Ovary (tissue), 9 donors: ENCODE results near the gene NHLH1. TPM values are rescaled to one million over a fixed set of nuclear protein-coding genes. Genes with fewer than 3 reads are reported as not detected.

ENCODE experiments used
- DNase-seq, 5 donors: peaks; one replicate each; pipeline ENCODE4 v3.0.0-alpha.2; 2019 to 2020
- H3K27ac ChIP-seq, 2 donors: fragments of 200-600 bp; one replicate each; pipeline versions ENCODE4 v1.5.1 to v1.8.0; 2019 to 2022
- H3K27me3 ChIP-seq: fragments of 200-600 bp; one replicate; pipeline ENCODE4 v1.8.0; 2022
- H3K36me3 ChIP-seq: fragments of 200-600 bp; sonication (generic); one replicate; pipeline ENCODE4 v1.5.1; 2019
- H3K4me1 ChIP-seq: one replicate; pipeline ENCODE4 v1.8.1; 2013; ENCODE audit warnings: mild to moderate bottlenecking, moderate library complexity; ENCODE audit not compliant: insufficient read depth
- H3K4me3 ChIP-seq: fragments of 200-600 bp; sonication (generic); one replicate; pipeline ENCODE4 v1.5.1; 2017
- H3K9me3 ChIP-seq, 2 donors: fragments of 200-600 bp in 1 of 2; sonication (generic) in 1 of 2; one replicate each; pipeline versions ENCODE4 v1.5.1 to v1.8.1; 2013 to 2019; ENCODE audit warnings: mild to moderate bottlenecking in 1 of 2, moderate library complexity in 1 of 2
- EP300 ChIP-seq: sonication (generic); formaldehyde crosslinking; IDR thresholded peaks from one replicate; pipeline ENCODE4 v1.6.1; 2017; ENCODE audit warnings: antibody characterized with exemption
- POLR2A ChIP-seq: fragments of 450-650 bp; IDR thresholded peaks from one replicate; pipeline ENCODE4 v1.6.1; 2017; ENCODE audit warnings: antibody characterized with exemption, mild to moderate bottlenecking, moderate library complexity
- WGBS, 3 donors: extraction: QIAGEN DNeasy Blood & Tissue Kit in 1 of 3; methylation state at CpG; one replicate each; pipeline versions ENCODE4 v1.1.5 to v1.1.7; 2013 to 2017; 5-methylcytosine and 5-hydroxymethylcytosine counted together
- intact Hi-C, 4 donors: fragments of 100-400 bp; cut with DNase I; formaldehyde crosslinking; loops; one replicate each; pipeline versions ENCODE4 v1.11.0 to v1.15.1; 2022 to 2023
- polyA plus RNA-seq, 2 donors: library from polyadenylated mRNA; stranded (reverse); fragments of 200-250 nt in 1 of 2; fragments of 350-450 nt in 1 of 2; fragmentation: Illumina TruSeq in 1 of 2; extraction: RNeasy Lipid Tissue Mini Kit (QIAGEN cat#74804) in 1 of 2; gene quantifications; one replicate each; pipeline ENCODE4 v1.2.3, GENCODE V29; 2013 to 2014
- total RNA-seq, 7 donors: library from RNA; depleted of rRNA in 2 of 7; stranded (reverse); fragments of >200 nt in 2 of 7; fragmentation: NEBNext Ultra II Directional in 3 of 7; extraction: Animal tissue kit (Norgen Biotek cat#: 25700) in 3 of 7; gene quantifications; one replicate each; pipeline versions ENCODE4 v1.1.0 to v1.2.4, GENCODE V29; 2016 to 2023
- TF ChIP-seq, protein P1 (sequence below), 3 donors: fragments of 450-650 bp in 2 of 3; fragments of 200-600 bp in 1 of 3; IDR thresholded peaks; one replicate each; pipeline versions ENCODE4 v1.5.1 to v1.8.0; 2016 to 2022; ENCODE audit warnings: antibody characterized with exemption in 3 of 3, mild to moderate bottlenecking in 1 of 3
- donor health status: DM: no; HTN: no; CAD: no; lungs with moderate emphysema.
- donor health status: DM: no; HTN: no; CAD: no.
- donor health status: Bipolar disorder and iron deficiency.
- donor health status: DM: yes; HTN: yes; CAD: no.
- donor health status: DM: no; HTN: no; CAD: no.
- donor health status: DM: yes; HTN: yes; CAD: no.

The NHLH1 gene
- total and polyA plus RNA-seq, 9 donors, result 0.02 to 0.20 (median 0.08) TPM; not detected in 4

DNA sequence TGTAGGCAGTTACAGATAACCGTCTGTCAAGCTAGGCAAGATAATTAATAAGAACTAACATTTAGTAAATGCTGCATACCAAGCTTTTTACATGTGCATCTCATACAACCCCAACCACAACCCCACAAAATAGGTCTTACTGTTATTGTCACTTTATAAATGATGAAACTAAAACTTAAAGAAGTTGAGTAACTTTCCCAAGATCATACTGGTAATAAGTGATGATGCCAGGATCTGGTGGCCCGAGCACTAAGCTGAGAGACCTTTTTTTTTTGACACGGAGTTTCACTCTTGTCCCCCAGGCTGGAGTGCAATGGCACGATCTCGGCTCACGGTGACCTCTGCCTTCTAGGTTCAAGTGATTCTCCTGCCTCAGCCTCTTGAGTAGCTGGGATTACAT, 21.9 kb upstream of the NHLH1 start:
- Histone ChIP-seq H3K27ac (no peak overlapping the region), H3K27me3 (no peaks in the 10 kb centered on the region), H3K36me3 (no peaks in the 10 kb centered on the region), H3K4me3 (no peak overlapping the region), H3K9me3 (no peaks in the 10 kb centered on the region), H3K4me1 (no peaks in the 10 kb centered on the region)
- intact Hi-C loops, result no loop called here
- 91 to 97% (median 95%) methylated on average over 6 of the region's 6 CpGs for WGBS, 3 donors
- TF ChIP-seq EP300 (no peak), POLR2A (no peak)
- TF ChIP-seq, protein P1, sequence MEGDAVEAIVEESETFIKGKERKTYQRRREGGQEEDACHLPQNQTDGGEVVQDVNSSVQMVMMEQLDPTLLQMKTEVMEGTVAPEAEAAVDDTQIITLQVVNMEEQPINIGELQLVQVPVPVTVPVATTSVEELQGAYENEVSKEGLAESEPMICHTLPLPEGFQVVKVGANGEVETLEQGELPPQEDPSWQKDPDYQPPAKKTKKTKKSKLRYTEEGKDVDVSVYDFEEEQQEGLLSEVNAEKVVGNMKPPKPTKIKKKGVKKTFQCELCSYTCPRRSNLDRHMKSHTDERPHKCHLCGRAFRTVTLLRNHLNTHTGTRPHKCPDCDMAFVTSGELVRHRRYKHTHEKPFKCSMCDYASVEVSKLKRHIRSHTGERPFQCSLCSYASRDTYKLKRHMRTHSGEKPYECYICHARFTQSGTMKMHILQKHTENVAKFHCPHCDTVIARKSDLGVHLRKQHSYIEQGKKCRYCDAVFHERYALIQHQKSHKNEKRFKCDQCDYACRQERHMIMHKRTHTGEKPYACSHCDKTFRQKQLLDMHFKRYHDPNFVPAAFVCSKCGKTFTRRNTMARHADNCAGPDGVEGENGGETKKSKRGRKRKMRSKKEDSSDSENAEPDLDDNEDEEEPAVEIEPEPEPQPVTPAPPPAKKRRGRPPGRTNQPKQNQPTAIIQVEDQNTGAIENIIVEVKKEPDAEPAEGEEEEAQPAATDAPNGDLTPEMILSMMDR (IDR thresholded peaks at IDR 0.05), result no peak
- no peak for DNase-seq

DNA sequence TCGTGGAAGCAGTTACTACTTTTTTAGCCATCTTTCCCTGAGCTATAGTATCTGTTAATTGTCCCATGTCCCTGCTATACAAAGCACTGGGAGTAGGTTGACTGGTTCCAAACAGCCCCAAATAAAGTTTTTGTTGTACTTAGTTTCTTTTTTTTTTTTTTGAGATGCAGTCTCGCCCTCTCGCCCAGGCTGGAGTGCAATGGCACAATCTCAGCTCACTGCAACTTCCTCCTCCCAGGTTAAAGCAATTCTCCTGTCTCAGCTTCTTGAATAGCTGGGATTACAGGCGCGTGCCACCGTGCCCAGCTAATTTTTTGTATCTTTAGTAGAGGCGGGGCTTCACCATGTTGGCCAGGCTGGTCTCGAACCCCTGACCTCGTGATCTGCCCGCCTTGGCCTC, 20.4 kb upstream of the NHLH1 start:
- DNase-seq, result no peak
- TF ChIP-seq, protein P1 (IDR thresholded peaks at IDR 0.05), result no peak
- TF ChIP-seq POLR2A (no peak), EP300 (no peak)
- H3K9me3 ChIP-seq, result no peaks in the 10 kb centered on the region
- intact Hi-C loops, result no loop called here
- no peak overlapping the region for H3K27ac ChIP-seq
- no peak overlapping the region for H3K4me3 ChIP-seq
- H3K4me1 ChIP-seq, result no peaks in the 10 kb centered on the region
- H3K27me3 ChIP-seq, result no peaks in the 10 kb centered on the region
- 90 to 97% (median 93%) methylated on average over 10 of the region's 10 CpGs for WGBS, 3 donors
- no peaks in the 10 kb centered on the region for H3K36me3 ChIP-seq

DNA sequence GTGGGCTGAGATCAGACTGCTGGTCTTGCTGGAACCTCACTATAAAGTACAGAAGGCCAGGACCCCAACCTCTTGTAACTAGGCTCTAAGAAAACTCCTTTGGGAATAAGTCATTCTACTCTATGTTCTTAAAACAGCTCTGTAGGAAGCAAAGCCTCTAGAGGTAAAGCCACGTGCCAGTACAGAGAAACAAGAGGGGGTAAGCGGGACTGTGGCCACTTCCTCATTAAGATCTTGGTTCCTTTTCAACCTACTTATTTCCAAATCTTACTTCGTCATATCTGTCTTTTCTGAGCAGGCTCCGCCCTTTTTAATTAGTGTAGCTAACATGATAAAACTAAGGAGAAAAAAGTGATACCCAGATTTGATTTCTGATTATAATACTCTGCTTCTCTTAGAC, 19.9 kb upstream of the NHLH1 start:
- TF ChIP-seq POLR2A, result no peak
- TF ChIP-seq, protein P1 (IDR thresholded peaks at IDR 0.05), result no peak
- TF ChIP-seq EP300, result no peak
- Histone ChIP-seq H3K9me3 (no peaks in the 10 kb centered on the region), H3K4me1 (no peaks in the 10 kb centered on the region), H3K4me3 (no peak overlapping the region), H3K27ac (no peak overlapping the region), H3K27me3 (no peaks in the 10 kb centered on the region), H3K36me3 (no peaks in the 10 kb centered on the region)
- 79 to 84% (median 83%) methylated on average over 4 of the region's 4 CpGs for WGBS, 3 donors
- intact Hi-C loops, result no loop called here
- no peak for DNase-seq

DNA sequence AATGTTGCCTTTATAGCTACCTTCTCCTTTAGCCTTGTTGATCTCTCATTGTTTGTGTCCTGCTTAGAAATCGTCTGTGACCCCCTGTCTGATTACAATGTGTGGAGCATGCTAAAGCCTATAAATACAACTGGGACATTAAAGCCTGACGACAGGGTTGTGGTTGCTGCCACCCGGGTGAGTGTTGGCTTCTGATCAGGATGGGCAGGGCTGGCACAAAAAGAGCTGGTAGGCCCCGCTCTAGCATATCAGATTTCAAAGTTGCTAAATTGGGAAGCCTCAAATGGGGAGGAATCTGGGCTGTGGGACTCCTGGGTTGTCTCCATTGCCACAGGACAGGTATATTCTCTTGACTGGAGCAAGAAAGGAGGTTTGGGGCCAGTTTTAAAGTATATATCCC, 15.2 kb upstream of the NHLH1 start:
- intact Hi-C loops, result no loop called here
- H3K27me3 ChIP-seq, result no peaks in the 10 kb centered on the region
- H3K4me1 ChIP-seq, result no peaks in the 10 kb centered on the region
- TF ChIP-seq EP300 (no peak), POLR2A (no peak)
- TF ChIP-seq, protein P1 (IDR thresholded peaks at IDR 0.05), result no peak
- WGBS, 3 donors, result 71 to 88% (median 83%) methylated on average over 4 of the region's 4 CpGs
- no peak for DNase-seq
- H3K27ac ChIP-seq, result no peak overlapping the region
- no peaks in the 10 kb centered on the region for H3K9me3 ChIP-seq
- H3K36me3 ChIP-seq, result no peaks in the 10 kb centered on the region
- H3K4me3 ChIP-seq, result no peak overlapping the region

DNA sequence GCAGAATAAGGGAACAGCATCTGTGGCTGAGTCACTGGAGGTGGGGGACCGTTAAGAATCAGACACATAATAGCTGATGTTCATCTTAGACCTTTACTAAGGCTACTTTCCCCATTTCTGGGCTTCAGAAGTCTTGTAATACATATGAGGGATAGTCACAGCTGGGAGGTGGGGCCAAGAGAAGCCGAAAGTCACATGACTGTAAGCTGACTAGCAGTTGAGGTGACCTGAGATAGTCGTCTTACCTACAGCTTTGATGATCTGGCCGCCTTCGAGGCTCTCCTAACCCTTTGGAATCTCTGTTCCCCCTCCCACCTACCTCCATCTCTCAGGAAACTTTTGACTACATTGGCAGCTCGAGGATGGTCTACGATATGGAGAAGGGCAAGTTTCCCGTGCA, 14.3 kb upstream of the NHLH1 start:
- Histone ChIP-seq H3K9me3 (no peaks in the 10 kb centered on the region), H3K4me3 (no peak overlapping the region), H3K4me1 (no peaks in the 10 kb centered on the region), H3K27me3 (no peaks in the 10 kb centered on the region), H3K36me3 (no peaks in the 10 kb centered on the region), H3K27ac (no peak overlapping the region)
- no peak for DNase-seq
- TF ChIP-seq, protein P1 (IDR thresholded peaks at IDR 0.05), result no peak
- TF ChIP-seq POLR2A (no peak), EP300 (no peak)
- 88 to 91% (median 89%) methylated on average over 8 of the region's 8 CpGs for WGBS, 3 donors
- intact Hi-C loops, result no loop called here
